Measurements from ENCODE around the gene ZNF385B.
"Not testable (repeated sequence)": the region's sequence is repeated elsewhere in the genome, so short reads cannot be mapped to it uniquely, and the experiment has no call there.

ZNF385B gene

DNA sequence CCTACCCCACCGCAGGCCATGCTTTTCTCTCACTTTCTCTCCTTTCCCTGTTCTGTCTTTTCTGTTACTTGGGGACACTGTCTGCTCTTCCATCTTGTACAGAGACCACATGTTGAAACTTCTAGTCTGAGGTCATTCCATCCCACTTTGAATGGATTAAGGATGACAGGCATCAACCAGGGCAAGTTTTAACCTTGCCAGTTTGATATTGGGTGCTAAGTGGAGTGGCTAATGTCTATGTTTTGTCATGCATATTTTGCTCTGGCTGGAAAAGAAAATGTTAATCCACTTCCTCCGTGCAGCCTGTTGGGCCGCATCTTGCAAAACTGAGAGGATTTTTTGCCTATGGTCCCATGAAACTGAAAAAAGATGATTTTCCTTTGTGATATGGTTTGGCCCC lies 391.3 kb downstream of the ZNF385B start:
- no peak for DNase-seq

DNA sequence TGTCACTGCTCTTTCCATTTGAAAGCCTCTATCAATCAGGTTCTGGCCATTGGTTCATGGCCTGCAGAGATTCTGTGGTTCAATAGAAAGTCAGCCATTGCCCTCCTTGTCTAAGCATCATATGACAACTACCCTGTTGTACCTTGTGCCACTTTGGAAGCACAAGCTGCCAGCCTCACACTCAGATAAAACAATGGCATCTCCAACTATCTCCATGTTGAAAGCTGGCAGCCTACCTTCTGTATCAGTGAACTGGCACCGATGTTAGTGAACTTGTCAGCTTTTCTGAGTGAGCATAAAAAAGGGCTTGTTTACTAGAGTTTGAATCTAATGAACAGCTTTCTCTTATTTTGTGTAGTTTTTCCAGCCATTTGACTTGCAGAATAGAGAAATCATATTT lies 393.5 kb downstream of the ZNF385B start:
- no peak for DNase-seq

GRCh38 chr2:179467111-179467510 lies 394.3 kb downstream of the ZNF385B start:
- DNase-seq, result no peak

DNA sequence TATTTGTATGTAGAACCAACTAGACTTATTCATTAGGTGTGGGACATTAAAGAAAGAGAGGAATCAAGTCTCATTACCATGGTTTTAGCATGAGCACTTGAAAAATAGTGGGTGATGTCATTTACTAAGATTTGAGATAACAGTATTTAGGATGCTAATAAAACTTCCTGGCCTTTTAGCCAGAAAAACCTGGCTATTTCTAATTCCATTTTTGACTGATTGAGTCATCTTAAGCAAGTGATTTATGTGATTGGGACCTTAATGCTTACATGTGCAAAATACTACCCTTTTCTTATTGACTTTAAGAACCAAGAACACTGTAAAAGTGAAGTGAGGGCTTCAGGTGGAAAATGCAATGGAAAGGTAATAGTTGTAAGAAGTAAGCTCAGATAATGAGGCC lies 400.0 kb downstream of the ZNF385B start:
- no peak for DNase-seq

DNA sequence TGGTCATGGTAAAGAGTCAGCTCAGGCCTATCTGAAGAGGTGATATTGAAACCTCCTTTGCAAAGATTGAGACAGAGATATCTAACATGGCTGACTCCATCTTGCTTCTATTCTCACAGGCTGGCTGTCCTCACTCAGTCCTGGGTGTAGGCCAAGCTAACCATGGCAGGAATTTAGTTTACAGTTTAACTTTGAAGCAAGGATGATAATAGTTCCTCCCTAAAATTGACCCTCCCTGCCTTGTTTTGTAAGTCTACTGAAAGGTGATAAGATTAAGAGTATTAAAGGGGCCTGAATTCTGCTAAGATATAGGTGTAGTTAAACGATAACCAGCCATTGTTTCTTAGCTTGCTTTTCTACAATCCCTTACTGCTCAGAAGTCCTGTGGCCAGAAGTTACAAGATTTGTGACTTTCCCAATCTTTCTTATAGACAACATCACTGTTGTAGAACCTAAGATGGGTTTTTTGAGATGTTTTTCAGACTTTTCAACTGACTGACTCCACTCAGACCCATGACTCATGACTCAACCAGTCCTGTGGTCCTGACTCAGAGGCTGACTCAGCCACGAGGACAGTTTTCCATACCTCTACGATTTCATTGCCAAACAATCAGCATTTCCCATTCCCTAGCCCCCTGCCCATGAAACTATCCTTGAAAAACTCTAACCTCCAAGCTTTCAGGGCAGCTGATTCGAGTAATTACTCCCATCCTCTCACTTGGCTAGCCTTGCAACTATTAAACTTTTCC lies 401.1 kb downstream of the ZNF385B start:
- DNase-seq, result no peak

DNA sequence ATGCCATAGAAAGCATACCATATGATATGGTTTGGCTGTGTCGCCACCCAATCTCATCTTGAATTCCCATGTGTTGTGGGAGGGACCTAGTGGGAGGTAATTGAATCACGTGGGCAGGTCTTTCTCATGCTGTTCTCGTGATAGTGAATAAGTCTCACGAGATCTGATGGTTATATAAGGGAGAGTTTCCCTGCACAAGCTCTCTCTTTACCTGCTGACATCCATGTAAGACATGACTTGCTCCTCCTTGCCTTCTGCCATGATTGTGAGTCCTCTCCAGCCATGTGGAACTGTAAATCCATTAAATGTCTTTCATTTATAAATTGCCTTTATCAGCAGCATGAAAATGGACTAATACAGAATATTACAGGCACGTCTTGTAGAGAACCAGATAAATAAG lies 403.3 kb downstream of the ZNF385B start:
- DNase-seq, result not testable (repeated sequence)

DNA sequence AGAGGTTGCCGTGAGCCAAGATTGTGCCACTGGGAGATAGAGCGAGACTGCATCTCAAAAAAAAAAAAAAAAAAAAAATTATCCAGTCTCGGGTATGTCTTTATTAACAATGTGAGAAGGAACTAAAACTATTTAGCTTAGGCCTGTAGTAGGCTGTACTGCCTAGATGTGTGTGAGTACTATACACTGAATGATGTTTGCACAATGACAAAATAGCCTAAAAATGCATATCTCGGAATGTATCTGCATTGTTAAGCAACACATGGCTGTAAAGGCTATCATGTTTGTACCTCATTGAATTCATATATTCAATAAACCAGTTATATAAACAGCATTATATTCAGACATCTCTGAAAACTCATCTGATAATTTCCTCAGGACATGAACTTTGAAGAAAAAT lies 405.6 kb downstream of the ZNF385B start:
- DNase-seq, result no peak

DNA sequence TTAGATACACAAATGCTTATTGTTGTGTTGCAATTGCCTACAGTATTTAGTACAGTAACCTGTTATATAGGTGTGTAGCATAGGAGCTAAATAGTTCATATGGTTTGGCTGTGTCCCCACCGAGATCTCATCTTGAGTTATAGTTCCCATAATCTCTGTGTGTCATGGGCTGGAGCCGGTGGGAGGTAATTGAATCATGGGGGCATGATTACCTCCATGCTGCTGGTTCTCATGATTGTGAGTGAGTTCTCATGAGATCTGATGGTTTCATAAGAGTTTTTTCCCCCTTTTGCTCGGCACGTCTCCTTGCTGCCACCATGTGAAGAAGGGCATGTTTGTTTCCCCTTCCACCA lies 406.3 kb downstream of the ZNF385B start:
- no peak for DNase-seq

DNA sequence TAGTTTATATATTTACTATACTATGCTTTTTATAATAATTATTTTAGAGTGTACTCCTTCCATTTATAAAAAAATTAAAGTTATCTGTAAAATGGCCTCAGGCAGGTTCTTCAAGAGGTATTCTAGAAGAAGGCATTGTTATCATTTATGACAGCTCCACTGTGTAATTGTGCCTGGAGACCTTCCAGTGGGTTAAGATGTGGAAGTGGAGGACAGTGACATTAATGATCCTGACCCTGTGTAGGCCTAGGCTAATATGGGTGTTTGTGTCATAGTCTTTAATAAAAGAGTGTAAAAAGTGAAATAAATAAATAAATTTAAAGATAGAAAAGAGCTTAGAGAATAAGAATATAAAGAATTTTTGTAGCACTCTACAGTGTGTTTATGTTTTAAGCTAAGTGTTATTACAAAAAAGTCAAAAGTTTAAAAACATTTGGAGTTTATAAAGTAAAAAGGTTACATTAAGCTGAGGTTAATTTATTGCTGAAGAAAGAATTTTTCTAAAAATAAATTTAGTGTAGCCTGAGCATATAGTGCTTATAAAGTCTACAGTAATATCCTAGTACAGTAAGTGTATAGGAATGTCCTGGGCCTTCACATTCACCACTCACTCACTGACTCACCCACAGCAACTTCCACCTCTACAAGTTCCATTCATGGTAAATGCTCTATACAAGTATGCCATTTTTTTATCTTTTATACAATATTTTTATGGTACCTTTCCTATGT lies 406.8 kb downstream of the ZNF385B start:
- no peak for DNase-seq

DNA sequence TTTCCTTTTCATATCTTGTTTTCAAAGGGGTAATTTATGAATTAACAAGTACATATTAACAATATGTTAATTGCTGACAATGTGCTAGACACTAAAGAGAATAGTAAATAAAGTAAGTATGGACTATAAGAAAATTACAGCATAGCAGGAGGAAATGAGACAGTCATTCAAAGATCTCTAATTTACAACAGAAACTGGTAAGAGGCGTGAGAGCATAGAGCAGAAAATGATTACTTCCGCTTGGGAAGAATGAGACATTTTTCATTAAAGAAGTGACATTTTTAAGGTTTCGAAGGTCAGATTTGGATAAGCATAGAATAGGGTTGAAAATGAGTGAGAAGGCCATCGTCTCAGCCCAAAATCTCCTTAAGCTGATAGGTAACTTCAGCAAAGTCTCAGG lies 412.4 kb downstream of the ZNF385B start:
- no peak for DNase-seq

- no peak for DNase-seq
Measured at GRCh38 chr2:179447839-179448447, 413.5 kb downstream of the ZNF385B start.

GRCh38 chr2:179447421-179447820 lies 414.0 kb downstream of the ZNF385B start:
- DNase-seq, result no peak

DNA sequence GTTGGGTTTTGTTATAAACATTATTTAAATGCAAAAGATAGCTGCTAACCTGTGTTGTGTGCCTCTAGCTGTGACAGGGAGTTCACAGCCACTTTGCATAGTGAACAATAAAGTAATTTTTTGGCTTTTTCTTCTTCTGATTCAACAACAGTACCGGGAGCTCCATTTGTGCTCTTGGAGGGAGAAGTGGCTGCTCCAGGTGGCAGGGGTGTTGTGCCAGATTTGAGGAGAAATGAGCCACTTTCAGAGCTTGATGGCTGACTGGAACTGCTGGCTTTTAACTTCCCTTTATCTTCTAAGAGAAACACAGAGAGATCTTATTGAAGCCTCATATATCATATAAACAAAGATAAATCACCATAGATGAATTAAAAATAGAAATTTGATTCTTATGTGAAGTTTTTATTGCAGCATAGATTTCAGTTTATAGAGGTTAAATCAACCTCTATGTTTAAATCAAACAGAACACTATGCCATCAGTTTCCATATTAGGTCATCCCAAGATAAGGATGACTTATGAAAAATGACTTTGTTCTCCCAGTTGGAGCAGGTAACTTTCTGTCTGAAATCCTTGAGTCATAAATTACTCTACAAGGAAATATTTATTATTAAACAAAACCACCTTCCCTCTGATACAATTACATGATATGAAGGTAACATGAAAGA lies 414.8 kb downstream of the ZNF385B start:
- DNase-seq, result no peak

- no peak for DNase-seq
Measured at GRCh38 chr2:179444056-179444455, 417.4 kb downstream of the ZNF385B start.

DNA sequence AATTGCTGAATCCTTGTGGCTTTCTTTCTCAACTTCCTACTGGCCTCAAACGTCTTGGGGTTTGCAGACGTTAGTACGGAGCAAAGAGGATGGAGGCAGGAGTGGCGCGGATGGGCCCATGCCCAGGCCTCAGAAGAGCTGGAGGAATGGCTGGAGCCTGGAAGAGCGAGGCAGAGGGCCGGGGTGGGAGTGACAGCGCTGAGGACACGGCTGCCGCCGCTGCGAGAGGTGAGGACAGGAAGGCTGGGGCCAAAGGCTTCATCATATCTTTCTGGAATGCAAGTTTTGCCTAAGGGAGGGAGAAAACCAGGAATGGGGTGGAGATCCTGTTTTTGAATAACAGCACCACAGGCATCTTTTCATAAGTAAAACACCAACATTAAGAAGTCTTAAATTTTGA lies 418.2 kb downstream of the ZNF385B start:
- no peak for DNase-seq

GRCh38 chr2:179442206-179442605 lies 419.2 kb downstream of the ZNF385B start:
- no peak for DNase-seq

DNA sequence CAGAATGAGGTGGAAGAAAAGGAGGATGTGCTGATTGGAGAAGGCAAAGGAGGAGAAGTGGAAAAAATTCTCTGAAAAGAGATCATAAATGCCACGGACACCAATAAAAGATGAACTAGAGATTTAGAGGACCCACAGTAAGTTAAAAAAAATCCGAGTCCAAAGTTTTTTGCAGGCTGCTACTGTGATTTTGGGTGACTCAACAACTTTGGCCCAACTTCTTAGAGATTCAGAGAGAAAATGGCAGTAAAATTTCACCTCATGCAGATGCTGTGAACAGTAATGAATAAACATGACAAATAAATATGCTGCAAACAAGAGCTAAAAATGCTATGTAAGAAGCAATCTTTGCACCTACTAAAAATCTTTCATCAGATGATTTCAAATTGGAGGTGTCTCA lies 419.9 kb downstream of the ZNF385B start:
- no peak for DNase-seq

- no peak for DNase-seq
Measured at GRCh38 chr2:179440642-179441251, 420.7 kb downstream of the ZNF385B start.

GRCh38 chr2:179438654-179439053 lies 422.8 kb downstream of the ZNF385B start:
- DNase-seq, result no peak

- DNase-seq, result no peak
Measured at GRCh38 chr2:179437430-179437829, 424.0 kb downstream of the ZNF385B start.

GRCh38 chr2:179435566-179435965 lies 425.8 kb downstream of the ZNF385B start:
- DNase-seq, result no peak

GRCh38 chr2:179435000-179435399 lies 426.4 kb downstream of the ZNF385B start:
- DNase-seq, result no peak

DNA sequence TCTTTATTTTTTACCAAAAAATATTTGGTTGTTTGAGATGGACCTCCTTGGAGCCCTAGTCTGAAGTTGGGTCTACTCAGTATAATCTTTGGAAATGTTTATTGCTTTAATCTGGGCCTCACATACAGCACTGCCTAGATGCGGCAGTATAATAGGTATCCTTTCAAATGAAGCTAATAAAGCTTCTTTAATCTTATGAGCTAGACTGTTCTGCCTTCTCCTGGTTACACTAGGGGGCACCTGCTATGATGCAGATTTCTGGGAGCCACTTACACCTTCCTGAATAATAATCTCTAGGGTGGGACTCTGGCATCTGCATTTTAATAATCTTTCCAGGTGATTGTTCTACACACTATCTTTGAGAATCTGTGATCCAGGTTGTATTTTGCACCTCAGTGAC lies 427.1 kb downstream of the ZNF385B start:
- DNase-seq, result no peak
